Activated naive CD4-positive, alpha-beta T cell treated with anti-CD3 and anti-CD28 coated beads, Interleukin-2, amount 10 ng/mL, durations not matched to agents 7 days and 5 days (primary cell): Measurements from ENCODE around the gene KCNA2.

Source experiments
- CTCF ChIA-PET: fragments of 350-600 bp; sonication (Branson Sonifier 250); formaldehyde crosslinking; loops from one replicate; lab custom pipeline; 2021; ENCODE audit warnings: antibody characterized with exemption; lab: Charles Lee
- DNase-seq: peaks from one replicate; pipeline ENCODE4 v3.0.0-alpha.2; 2020
- H3K27ac Mint-ChIP-seq: one replicate; pipeline ENCODE4 v1.8.0; 2021; ENCODE audit warnings: mild to moderate bottlenecking, moderate library complexity, mixed read lengths
- H3K27me3 Mint-ChIP-seq: one replicate; pipeline ENCODE4 v1.8.0; 2021; ENCODE audit warnings: mild to moderate bottlenecking, mixed read lengths
- H3K36me3 Mint-ChIP-seq: one replicate; pipeline ENCODE4 v1.8.0; 2021; ENCODE audit warnings: mixed read lengths
- H3K4me1 Mint-ChIP-seq: one replicate; pipeline ENCODE4 v1.8.0; 2021; ENCODE audit warnings: mixed read lengths
- H3K4me3 Mint-ChIP-seq: one replicate; pipeline ENCODE4 v1.8.0; 2021; ENCODE audit warnings: mild to moderate bottlenecking, moderate library complexity, mixed read lengths
- H3K9me3 Mint-ChIP-seq: one replicate; pipeline ENCODE4 v1.8.0; 2021; ENCODE audit warnings: mixed read lengths

KCNA2 gene

DNA sequence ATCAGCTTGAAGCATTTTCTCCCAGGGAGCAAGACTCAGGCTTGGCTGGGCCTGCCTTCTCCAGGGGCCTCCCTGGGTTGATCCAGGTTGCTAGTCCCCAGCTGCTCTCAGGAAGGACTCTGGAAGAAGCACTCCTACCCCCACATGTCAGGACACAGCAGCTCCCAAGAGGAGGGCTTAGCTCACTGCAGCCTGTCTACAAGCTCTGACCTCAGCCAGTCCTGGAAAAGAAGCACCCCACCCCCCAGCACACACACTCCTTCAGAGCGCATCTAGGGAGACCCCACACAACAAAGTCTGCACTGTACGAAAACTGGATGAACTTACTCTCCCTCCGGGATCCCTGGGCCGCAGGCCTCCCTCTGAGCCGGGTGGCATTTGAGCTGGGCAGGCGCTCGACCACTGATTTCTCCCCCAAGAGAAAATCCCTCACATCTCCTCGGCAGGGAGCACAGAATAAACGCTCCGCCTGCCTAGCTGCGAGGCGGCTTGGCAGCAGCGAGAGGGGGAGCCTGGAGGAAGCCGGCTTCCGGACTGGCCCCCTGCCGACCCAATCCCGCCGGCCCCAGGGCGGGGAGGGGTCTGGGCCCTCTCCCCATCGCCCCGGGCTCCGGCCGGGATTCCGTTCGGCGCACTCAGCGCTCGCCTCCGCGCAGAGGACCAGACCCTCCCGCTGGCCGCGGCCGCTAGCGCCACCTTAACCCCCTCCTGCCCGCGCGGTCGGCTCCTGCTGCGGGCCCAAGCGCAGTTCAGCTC lies at the start of gene KCNA2:
KCNA2 (minus strand) TSS at position 458 of the 756 bp plus-strand sequence. CDS start 1,576 bp downstream, outside the sequence.
- peaks cover 73% of the 10 kb centered on the region for H3K27me3 Mint-ChIP-seq
- CTCF ChIA-PET = interaction anchor here (0.6 to 3.0 kb wide), 9 partner anchors 13 to 177 kb away, joined by 3 to 12 read pairs (median 4); no protein-coding TSS in a partner anchor
- no peaks in the 10 kb centered on the region for H3K9me3 Mint-ChIP-seq
- peaks cover 32% of the 10 kb centered on the region for H3K4me1 Mint-ChIP-seq
- peak; percentile 43 for DNase-seq
- peak within 1 kb of the TSS; percentile 69 for H3K4me3 Mint-ChIP-seq
- peaks cover 3% of the 10 kb centered on the region for H3K36me3 Mint-ChIP-seq
- peak within 1 kb of the TSS; percentile 73 for H3K27ac Mint-ChIP-seq

DNA sequence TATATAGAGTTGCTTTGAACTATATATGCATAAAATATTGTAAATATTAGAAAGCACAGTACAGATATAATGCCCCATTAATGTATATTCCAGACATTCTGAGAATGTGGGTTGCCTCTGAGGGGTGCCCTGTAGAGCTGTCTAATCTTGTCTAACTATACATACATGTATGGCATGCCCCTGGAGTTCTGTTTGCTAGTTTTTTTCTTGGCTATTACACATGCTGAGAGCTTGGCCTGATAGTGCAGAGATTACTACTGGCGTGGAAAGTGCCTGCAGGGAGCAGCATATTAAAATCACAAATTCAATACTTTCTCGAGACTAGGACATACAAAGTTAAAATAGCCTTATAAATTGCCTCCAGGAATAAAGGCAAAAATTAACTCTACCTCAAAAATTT lies 44.5 kb upstream of the KCNA2 start:
- Mint-ChIP-seq H3K9me3 (no peaks in the 10 kb centered on the region), H3K27me3 (no peaks in the 10 kb centered on the region), H3K36me3 (peaks cover 23% of the 10 kb centered on the region), H3K27ac (no peak overlapping the region), H3K4me1 (peaks cover 28% of the 10 kb centered on the region), H3K4me3 (no peak overlapping the region)
- DNase-seq = no peak
- CTCF ChIA-PET = interaction anchor here (6.4 to 7.6 kb wide), 2 partner anchors 14 to 19 kb away, joined by 39 to 59 read pairs; no protein-coding TSS in a partner anchor

GRCh38 chr1:110648417-110648816 lies 42.3 kb upstream of the KCNA2 start:
- Mint-ChIP-seq H3K9me3 (no peaks in the 10 kb centered on the region), H3K27ac (no peak overlapping the region), H3K27me3 (no peaks in the 10 kb centered on the region), H3K4me1 (peaks cover 37% of the 10 kb centered on the region), H3K36me3 (peaks cover 17% of the 10 kb centered on the region), H3K4me3 (no peak overlapping the region)
- CTCF ChIA-PET = interaction anchor here (0.7 to 7.6 kb wide), 12 partner anchors 12 to 139 kb away, joined by 3 to 59 read pairs (median 4); no protein-coding TSS in a partner anchor
- no peak for DNase-seq

DNA sequence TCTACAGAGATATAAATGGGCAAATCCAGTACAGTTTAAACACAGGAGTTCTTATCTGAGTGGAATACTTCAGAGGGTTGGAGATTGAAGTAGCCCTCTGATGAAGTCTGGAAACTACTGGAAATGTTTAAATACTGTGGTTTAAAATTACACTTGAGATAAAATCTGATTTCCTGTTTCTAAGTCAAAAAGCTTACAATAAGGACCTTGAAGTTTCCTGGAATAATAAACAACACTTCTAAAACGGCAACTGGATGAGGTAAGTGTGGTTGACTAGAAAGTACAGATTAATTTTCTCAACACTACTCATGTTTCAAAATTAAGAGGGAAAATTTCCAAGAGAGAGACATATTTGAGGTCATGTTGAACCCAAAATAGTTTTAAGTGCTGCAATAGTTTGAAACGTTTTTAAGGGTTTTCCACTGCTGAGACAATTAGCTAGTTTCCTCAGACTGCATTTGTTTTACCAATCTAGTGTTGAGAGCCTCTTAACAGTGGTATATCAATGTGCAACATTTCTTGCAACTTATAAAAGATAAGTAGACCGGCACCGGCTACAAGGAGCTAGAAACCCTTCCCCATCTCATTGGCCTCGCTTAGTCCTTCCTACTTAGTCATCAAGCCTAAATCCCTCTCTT lies 41.2 kb upstream of the KCNA2 start:
- CTCF ChIA-PET = interaction anchor here (1.0 to 7.6 kb wide), 10 partner anchors 11 to 140 kb away, joined by 3 to 59 read pairs (median 4); no protein-coding TSS in a partner anchor
- DNase-seq = no peak
- Mint-ChIP-seq H3K4me3 (no peak overlapping the region), H3K9me3 (peaks cover 2% of the 10 kb centered on the region), H3K27ac (no peak overlapping the region), H3K4me1 (peaks cover 42% of the 10 kb centered on the region), H3K27me3 (no peaks in the 10 kb centered on the region), H3K36me3 (peaks cover 16% of the 10 kb centered on the region)

DNA sequence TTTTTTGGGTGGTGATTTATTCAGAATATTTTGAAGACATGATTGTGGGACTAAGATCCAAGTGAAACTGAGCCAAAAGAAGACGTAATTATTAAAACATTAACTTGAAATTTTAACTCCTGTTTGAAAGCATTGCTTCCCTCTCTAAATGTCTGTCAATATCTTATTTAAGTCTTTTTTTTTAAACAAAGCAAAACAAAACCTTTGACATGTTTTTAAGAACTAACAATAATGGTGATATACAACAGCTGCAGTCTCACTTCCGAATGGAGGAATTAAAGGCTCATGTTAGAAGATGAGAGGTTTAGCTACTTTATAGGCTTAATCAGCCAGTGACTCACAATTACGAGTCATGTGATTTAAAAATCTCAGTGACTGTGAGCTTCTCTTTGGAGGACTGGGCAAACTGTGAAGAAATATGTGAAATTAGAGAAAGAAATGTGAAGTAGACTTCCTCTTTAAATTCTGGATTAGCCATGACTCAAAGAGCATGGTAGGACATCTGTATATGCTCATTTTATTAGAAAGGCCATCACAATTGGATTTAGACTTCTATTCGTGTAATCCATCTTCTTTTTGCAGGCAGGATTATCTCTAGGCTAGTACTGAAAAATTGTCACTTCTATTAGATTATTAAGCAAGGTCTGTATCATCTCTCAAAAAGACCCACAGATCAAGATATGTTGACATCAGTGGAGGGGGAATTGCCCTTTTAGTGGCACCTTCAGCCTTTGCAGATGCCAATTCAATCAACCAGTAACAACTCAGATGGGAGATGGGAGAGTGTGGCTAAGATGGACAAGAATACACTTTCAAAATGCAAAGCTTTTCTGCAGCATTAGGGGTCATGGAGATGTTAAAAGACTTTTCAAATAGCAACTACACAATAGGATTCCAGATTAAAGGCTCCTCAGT lies 39.9 kb upstream of the KCNA2 start:
- peaks cover 20% of the 10 kb centered on the region for H3K36me3 Mint-ChIP-seq
- H3K27me3 Mint-ChIP-seq = no peaks in the 10 kb centered on the region
- DNase-seq = no peak
- peak overlapping the region; percentile 24 for H3K27ac Mint-ChIP-seq
- peaks cover 10% of the 10 kb centered on the region for H3K9me3 Mint-ChIP-seq
- no peak overlapping the region for H3K4me3 Mint-ChIP-seq
- peaks cover 47% of the 10 kb centered on the region for H3K4me1 Mint-ChIP-seq
- CTCF ChIA-PET = interaction anchor here (1.2 to 7.6 kb wide), 4 partner anchors 10 to 27 kb away, joined by 4 to 59 read pairs (median 22); no protein-coding TSS in a partner anchor

- CTCF ChIA-PET = interaction anchor here (0.8 to 7.6 kb wide), 3 partner anchors 9 to 22 kb away, joined by 3 to 59 read pairs (median 39); no protein-coding TSS in a partner anchor
- no peak overlapping the region for H3K4me3 Mint-ChIP-seq
- H3K9me3 Mint-ChIP-seq = peaks cover 14% of the 10 kb centered on the region
- peaks cover 48% of the 10 kb centered on the region for H3K4me1 Mint-ChIP-seq
- no peaks in the 10 kb centered on the region for H3K27me3 Mint-ChIP-seq
- no peak overlapping the region for H3K27ac Mint-ChIP-seq
- H3K36me3 Mint-ChIP-seq = peaks cover 23% of the 10 kb centered on the region
- DNase-seq = no peak
These were observed 39.1 kb upstream of the KCNA2 start for GRCh38 chr1:110645211-110645610.

GRCh38 chr1:110643879-110644472 lies 37.8 kb upstream of the KCNA2 start:
- Mint-ChIP-seq H3K36me3 (peaks cover 31% of the 10 kb centered on the region), H3K27ac (peak overlapping the region; percentile 77), H3K27me3 (no peaks in the 10 kb centered on the region), H3K4me1 (peaks cover 60% of the 10 kb centered on the region), H3K9me3 (peaks cover 22% of the 10 kb centered on the region), H3K4me3 (no peak overlapping the region)
- DNase-seq = no peak
- CTCF ChIA-PET = interaction anchor here (7.6 kb wide), 1 partner anchor 8 kb away, joined by 59 read pairs; no protein-coding TSS in a partner anchor

- Mint-ChIP-seq H3K27me3 (no peaks in the 10 kb centered on the region), H3K36me3 (peaks cover 33% of the 10 kb centered on the region), H3K4me1 (peaks cover 74% of the 10 kb centered on the region), H3K4me3 (no peak overlapping the region), H3K9me3 (peaks cover 22% of the 10 kb centered on the region), H3K27ac (no peak overlapping the region)
- DNase-seq = no peak
- CTCF ChIA-PET = interaction anchor here (2.1 kb wide), 1 partner anchor 29 kb away, joined by 6 read pairs; no protein-coding TSS in a partner anchor
These were observed 33.7 kb upstream of the KCNA2 start for GRCh38 chr1:110639724-110640386.

DNA sequence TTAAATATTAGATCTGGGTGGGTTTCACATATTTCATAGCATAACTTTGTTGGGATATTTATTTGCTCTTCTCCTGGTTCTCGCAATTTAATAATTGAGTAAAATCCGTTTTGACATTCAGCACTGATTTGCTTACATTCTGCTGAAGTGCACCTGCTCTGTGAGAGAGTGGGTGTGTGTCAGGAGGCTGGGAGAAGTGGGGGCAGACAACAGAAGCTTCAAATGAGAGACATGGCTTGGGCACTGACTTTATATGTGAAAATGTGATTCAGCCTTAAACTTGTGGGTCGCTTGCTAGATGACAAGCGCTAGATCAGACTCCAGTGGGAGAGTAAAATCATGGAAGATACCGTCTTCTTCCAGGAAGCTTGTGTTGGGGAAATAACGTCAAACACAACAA lies 32.4 kb upstream of the KCNA2 start:
- Mint-ChIP-seq H3K27me3 (no peaks in the 10 kb centered on the region), H3K4me1 (peaks cover 61% of the 10 kb centered on the region), H3K36me3 (peaks cover 28% of the 10 kb centered on the region), H3K27ac (peak overlapping the region; percentile 70), H3K4me3 (no peak overlapping the region), H3K9me3 (peaks cover 22% of the 10 kb centered on the region)
- CTCF ChIA-PET = interaction anchor here (0.6 to 5.8 kb wide), 6 partner anchors 9 to 39 kb away, joined by 3 to 59 read pairs (median 6); partner anchors contain the start of gene KCNA3
- DNase-seq = no peak

GRCh38 chr1:110638058-110638457 lies 31.9 kb upstream of the KCNA2 start:
- Mint-ChIP-seq H3K4me1 (peaks cover 56% of the 10 kb centered on the region), H3K4me3 (no peak overlapping the region), H3K27ac (peak overlapping the region; percentile 70), H3K36me3 (peaks cover 28% of the 10 kb centered on the region), H3K27me3 (no peaks in the 10 kb centered on the region), H3K9me3 (peaks cover 22% of the 10 kb centered on the region)
- CTCF ChIA-PET = interaction anchor here (0.6 to 5.8 kb wide), 6 partner anchors 9 to 39 kb away, joined by 3 to 59 read pairs (median 6); partner anchors contain the start of gene KCNA3
- no peak for DNase-seq

GRCh38 chr1:110637475-110637874 lies 31.3 kb upstream of the KCNA2 start:
- CTCF ChIA-PET = interaction anchor here (1.1 to 5.8 kb wide), 4 partner anchors 10 to 40 kb away, joined by 4 to 59 read pairs (median 5); no protein-coding TSS in a partner anchor
- no peak overlapping the region for H3K4me3 Mint-ChIP-seq
- no peak for DNase-seq
- no peaks in the 10 kb centered on the region for H3K27me3 Mint-ChIP-seq
- H3K36me3 Mint-ChIP-seq = peaks cover 23% of the 10 kb centered on the region
- H3K9me3 Mint-ChIP-seq = peaks cover 20% of the 10 kb centered on the region
- peaks cover 51% of the 10 kb centered on the region for H3K4me1 Mint-ChIP-seq
- H3K27ac Mint-ChIP-seq = peak overlapping the region; percentile 70

DNA sequence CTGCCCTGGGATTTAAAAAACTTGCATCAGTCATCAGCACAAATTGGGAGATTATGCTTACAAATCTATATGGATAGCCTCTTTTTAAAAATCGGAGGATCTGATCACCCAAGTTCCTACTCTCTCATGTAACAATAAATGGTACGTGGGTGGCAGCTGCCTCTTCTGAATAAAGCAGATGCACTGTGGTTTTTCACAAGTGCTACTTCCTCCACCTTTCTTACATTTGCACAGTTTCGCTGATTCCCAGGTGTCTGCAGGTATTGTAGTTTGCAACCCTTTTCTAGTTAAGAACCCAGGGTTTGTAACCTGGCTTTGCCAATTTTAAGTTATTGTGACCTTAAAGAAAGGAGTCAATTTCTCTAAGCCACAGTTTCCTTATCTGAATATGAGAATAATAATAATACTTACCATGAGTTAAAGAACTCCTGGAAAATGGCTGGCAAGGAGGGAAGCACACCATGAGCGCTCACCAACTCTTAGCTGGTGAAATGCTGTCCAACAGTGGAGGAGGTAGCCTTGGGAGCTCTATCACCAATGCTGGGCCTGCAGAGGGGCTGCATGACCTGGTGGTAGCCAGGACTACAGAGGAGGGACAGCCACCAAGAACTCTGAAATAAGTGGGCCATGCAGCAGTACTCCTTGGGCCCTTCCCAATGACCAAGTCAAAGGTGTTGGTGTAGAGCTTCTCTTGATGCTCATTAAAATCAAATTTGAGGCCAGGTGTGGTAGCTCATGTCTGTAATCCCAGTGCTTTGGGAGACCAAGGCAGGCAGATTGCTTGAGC lies 30.2 kb upstream of the KCNA2 start:
- H3K4me3 Mint-ChIP-seq = peak overlapping the region; percentile 57
- no peak for DNase-seq
- peaks cover 17% of the 10 kb centered on the region for H3K36me3 Mint-ChIP-seq
- H3K27me3 Mint-ChIP-seq = no peaks in the 10 kb centered on the region
- H3K4me1 Mint-ChIP-seq = peaks cover 41% of the 10 kb centered on the region
- CTCF ChIA-PET = interaction anchor here (0.6 to 5.8 kb wide), 4 partner anchors 11 to 130 kb away, joined by 3 to 59 read pairs (median 4); no protein-coding TSS in a partner anchor
- no peak overlapping the region for H3K27ac Mint-ChIP-seq
- peaks cover 13% of the 10 kb centered on the region for H3K9me3 Mint-ChIP-seq
